ENCODE results near the gene ATR.
"Not testable (repeated sequence)": the region's sequence is repeated elsewhere in the genome, so short reads cannot be mapped to it uniquely, and the experiment has no call there.

The ATR gene

DNA sequence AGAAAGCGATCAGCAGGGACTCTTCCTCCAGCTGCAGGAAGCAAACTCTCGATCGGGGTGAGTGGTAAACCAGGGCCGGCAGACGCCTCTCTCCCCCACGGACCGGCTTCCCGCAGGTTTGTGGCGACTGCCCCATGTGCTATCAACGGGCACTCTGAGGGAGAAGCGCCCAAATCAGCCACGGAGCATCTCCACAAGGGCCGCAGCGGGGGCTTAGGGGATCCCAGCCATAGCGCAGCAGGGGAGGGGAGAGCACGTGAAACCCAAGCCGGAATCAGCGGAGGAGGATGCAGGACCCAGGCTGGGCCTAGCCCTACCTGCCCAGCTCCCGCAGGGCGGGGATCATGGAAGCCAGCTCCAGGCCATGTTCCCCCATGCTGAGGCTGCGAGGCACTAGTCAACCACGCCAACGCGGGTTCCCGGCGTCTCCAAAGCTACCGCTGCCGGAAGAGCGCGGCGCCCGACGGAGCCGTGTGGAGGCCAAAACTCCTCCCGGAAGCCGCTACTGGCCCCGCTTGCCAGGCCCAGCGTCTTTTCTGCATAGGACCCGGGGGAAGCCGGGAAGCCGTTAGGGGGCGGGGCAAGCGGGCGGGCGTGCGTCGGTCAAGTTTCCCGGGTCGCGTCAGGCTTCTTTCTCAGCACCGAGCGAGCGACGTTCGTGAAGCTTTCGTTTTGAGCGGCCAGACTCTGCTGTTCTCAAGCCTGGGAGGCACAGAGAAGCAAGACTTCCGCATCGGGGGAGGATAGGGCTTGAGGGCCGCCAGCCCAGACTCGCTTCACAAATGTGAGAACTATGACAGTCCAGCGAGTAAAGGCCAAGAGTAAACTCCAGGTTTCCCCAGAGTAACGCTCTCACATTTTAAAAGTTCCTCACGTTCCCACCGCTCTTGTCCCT, at the start of gene ATR:
Gene ATR (minus strand): TSS at position 405 of the 895 bp plus-strand sequence. CDS start 29 bp downstream, at position 376.
- DNase-seq = peak; percentile 98

DNA sequence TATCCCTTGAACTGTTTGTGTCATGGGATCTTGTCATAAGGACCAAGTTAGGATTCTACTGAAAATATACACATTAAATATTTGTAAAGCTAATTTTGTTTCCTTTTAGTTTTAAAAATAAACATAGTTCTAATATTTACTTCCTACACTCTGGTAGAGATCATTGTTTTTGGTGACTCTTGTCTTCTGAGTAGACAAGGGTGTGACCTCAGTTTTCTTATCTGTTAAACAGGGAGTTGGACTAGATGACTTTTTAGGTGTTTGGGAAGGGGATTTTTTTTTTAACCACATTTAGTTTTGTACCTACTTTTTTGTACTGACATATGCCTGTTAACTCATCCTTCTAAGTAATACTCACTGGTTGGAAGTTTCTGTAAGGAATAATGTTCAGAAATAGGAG, 48.4 kb upstream of the ATR start:
- DNase-seq = peak; percentile 53

DNA sequence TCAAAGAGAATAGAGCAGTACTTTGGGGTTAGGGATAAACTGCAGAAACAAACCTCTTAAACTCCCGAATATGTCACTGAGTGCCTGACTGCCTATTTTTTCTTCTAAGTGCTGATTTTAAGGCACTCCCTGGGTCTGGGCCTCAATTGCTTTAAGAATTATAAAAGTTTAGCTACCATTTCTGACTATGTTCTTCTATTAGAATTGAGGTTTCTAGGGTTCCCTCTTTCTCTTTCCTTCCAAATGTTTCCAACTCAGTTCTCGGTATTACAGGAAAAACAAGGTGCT, 46.6 kb upstream of the ATR start:
- DNase-seq = no peak

DNA sequence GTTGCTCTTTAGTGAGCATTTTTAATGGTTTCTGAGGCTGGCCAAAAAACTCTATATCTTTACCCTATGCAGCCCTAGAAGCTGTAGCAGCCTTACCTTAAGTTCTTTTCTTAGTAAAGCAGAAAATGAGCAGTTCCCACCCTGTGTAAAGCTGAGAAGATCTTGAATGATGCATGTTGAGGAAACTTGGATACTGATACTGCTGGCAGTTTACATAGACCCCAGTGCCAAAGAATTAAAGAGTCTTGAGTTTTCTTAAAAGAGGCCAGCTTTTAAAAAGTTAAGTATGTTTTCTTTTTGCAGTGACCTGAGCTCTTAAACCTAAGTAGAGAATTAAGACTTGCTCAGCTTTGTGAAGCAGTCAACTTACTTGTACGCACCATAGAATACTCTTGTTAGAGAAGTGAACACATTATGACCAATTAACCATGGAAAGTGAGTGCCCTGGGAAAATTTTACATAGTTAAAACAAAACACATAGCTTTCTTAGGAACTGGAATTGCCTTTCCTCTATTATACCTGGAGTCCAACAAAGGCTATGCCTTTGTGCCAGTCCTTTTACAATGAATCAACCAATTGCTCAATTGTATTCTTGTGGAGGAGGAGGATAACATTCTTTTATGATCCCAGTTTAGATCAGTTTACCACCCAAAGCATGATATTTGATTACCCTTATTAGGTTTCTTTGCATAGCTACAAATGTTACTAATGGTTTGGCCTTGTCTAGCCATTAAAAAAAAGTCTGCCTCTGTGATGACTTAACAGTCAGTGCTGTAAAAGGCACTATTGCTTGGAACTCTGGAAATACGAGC, 46.0 kb upstream of the ATR start:
- no peak for DNase-seq

DNA sequence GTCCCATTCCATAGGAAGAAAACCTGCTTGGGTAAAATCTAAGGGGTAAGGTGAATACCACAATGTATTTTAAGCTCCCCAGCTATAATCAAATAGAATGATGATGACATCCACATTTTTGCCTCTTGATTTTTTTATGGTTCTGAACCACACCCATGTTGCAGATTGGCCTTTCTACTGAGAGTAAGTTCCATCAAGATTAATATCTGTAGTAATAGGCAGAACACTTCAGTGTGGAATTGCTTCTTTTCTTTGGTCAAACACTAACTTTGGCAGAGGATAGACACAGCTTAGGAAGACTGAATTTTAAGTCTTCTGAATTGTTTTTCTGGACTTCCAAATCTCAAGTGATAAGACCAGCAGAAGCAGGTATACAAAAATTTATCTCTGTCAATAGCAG, 44.7 kb upstream of the ATR start:
- peak; percentile 16 for DNase-seq

DNA sequence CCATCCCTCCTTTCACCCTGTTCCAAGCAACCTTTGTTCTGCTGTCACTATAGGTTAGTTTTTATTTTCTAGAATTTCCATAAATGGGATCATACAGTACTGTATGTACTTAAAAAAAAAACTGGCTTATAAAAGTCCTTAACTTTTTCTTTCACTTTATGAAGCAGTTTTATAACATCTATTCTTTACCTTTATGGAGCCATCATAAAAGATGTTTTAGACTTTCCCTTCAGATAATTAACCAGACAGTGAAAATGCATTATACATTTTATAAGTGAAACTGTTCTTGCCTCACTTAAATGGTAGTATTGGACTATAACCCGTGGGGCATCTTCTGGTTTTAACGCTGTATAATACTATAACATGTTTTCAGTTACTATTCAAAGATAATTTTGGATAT, 43.9 kb upstream of the ATR start:
- DNase-seq = no peak

DNA sequence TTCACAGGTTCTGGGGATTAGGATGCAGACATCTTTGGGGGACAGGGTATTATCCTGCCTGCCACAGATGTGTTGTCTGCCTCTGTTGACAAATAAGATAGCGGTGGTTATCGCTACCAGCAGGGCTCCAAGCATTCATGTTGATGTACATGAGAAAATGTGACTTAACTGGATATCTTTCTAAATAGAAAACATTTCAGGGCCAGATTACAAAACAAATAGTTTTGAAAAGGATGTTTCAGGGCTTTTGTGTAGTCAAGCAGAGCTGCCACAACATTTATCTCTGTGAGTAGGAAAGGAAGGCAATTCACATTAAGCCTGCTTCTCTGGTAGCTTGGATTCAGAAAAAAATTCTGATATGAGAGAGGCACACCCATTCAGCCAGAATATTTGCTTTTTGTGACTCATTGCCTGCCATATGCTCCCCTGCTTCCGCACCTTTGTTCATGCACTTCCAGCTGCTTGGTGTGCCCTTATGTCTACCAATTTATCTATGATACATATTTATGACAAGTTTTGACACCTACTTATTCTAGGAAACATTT, 40.5 kb upstream of the ATR start:
- peak; percentile 24 for DNase-seq

DNA sequence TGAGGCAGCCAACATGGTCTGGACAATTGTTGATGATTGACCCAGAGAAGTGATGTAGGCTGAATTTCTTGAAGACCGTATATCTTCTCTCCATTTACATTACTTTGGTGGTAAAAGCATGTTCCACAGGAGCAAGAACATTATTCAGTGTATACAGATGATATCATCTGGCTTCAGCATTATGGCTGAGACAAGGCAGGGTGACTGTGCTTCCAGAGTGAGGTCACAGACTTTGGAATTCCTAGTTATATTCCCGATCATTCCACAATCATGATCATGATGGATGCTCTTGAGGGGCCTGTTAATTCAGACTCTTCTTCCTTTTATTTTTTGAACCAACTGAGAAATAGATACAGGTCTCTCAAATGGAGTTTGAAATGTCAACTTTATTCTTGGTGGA, 36.6 kb upstream of the ATR start:
- no peak for DNase-seq

DNA sequence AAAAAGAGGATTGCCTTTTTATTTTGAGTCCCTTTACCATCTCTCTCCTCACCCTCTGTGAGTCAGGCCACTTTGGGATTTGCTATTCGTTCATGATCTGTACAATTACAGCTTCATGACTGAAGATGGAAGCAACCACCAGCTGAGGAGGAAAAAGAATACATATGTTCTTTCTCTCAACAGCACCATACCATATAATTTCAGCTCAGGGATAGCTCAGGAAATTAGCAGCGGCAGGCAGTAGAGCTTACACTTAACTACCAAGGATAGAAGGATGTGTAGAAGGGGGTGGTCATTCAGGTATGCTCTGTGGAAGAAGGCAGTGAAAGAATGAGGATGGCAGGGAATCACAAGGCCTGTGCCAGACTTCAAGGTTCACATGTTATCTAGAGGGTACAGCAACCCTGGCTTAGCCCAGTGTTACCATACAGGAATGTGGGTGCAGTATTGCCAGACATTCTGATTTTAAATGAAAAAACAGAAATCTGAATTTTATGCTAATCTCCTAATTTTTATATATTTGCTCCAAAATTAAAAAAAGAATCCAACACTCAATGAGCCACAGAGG, 35.6 kb upstream of the ATR start:
- no peak for DNase-seq

DNA sequence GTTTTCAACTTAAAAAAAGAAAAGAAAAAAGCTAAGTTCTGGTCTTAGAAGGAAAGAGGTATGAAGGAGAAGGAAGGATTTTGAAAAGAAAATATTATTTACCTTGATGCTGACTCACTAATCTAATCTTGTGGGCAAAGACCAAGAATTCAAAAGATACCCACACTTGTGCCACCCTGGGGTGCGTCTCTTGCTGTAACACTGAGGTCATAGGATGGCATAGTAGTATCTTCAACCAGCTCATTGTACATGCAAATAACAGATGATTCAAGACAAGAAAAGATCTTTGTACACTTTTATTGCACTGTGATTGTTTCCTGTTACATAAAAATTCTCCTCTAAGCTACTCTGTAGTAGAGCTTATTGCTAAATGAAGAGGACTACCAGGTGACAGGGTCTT, 35.0 kb upstream of the ATR start:
- peak; percentile 49 for DNase-seq

DNA sequence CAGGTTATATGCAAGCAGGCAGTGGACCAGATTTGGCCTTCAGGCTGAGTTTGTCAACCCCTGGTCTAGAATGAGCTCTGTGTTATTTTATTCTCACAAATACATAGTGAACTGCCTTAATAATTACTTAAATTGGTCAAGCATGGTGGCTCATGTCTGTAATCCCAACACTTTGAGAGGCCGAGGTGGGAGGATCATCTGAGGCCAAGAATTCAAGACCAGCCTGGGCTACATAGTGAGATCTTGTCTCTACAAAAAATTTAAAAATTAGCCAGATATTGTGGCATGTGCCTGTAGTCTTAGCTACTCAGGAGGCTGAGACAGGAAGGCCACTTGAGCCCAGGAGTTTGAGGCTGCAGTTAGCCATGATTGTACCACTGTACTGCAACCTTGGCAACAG, 32.7 kb upstream of the ATR start:
- no peak for DNase-seq

DNA sequence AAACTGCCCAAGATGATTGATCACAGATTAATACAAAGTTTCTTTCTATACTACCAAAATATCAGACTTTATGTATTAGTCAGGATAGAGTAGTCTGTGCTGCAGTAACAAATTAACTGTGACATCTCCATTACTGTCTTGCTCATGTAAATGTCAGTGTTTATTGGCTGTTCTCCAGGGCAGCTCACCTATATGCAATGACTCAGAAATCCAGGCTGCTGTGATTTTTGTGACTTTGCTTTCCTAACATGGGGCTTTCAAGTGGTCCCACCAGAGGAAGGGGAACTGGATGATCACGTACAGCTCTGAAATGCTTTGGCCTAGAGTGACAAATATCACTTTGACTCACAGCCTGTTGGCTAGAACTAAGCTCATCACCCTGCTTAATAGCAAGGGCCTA, 30.6 kb upstream of the ATR start:
- DNase-seq = no peak

DNA sequence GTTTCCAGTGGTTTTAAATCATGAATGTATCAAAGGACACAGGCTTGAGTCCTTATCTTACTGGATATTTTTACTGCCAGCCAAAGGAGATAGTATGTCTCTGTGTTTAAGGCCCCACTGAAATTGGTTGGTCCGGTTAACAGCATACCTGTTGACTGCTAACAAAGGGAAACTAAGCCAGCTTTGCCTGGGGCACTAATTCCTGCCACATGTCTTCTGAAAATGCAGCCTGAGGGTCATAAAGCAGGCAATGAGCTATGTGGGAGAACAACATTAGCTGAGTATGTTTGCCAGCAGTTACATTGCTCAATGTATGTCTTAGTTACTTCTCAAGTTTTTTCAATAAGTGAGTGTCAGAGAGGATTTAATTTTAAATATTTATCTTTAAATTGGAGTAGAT, 30.1 kb upstream of the ATR start:
- no peak for DNase-seq

DNA sequence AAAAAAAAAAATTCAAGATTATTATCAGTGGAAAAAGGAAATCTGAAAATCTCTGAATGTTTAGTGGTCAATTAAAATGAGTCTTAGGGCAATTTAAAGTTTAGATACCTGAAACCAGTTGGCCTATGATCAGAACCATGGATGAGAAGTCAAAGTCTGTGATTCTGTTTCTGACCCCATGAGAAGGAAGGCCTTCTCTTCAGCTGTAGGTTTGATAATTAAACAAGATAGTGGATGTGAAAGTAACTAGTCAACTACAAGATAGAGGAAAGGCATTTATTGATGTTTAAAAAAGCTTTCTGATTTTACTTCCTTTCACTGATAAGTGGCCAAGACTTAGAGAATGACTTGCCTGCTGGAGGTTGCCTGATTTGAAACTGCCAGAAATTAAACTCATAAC, 26.4 kb upstream of the ATR start:
- DNase-seq = no peak

DNA sequence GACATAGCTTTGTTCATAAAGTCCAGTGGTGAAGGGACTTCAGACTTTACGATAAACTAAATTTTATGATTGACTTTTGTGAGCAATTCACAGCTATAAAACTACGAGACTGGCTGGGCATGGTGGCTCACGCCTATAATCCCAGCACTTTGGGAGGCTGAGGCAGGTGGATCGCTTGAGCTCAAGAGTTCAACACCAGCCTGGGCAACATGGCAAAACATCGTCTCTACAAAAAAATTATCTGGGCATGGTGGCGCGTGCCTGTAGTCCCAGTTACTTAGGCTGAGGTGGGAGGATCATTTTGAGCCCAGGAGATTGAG, 24.8 kb upstream of the ATR start:
- not testable (repeated sequence) for DNase-seq

DNA sequence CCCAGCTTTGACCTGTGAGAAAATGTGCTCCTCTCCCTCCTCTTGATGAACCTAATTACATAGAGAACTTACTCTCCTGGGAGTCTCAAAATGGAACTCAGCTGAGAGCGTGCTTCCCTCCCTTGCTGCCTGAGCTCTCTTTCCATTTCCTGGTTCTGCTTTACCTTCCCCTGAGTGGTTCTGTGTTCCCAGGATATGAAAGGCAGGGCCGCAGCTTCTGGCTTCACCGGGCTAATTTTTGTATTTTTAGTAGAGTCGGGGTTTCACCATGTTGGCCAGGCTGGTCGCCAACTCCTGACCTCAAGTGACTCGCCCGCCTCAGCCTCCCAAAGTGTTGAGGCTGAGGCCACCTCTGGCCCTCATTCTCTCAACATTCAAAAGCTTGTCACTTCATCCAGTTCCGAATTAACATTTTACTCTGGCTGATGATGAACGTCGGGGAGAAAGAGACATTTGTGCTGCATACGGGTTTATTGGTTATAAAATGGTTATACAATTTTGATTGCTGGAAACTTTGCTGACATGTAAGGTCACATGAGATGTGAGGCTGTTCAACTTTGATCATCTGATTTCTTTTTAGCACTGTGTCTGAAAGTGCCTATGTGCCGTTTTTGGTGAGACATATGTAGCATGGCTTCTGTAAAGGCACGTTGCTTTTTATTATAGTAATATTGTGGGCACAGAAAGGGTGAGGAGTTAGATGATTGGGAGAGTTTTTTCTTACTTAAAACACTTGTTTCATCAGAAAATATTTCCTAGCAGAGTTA, 24.3 kb upstream of the ATR start:
- no peak for DNase-seq

DNA sequence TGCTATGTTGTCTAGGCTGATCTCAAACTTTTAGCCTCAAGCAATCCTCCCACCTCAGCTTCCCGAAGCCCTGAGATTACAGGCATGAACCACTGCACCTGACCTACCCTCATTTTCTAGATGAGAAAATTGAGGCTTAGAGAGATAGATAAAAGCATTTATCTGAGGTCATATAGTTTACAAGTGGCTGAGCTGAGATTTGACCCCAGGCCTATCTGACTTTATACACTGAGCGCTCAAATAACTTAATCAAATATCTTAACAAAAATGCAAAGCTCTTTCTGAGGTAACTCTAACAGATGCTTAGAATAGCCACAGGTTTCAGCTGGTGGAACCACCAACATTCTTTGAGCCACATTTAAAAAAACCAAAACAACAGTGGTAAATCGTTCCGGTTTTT, 23.2 kb upstream of the ATR start:
- no peak for DNase-seq

DNA sequence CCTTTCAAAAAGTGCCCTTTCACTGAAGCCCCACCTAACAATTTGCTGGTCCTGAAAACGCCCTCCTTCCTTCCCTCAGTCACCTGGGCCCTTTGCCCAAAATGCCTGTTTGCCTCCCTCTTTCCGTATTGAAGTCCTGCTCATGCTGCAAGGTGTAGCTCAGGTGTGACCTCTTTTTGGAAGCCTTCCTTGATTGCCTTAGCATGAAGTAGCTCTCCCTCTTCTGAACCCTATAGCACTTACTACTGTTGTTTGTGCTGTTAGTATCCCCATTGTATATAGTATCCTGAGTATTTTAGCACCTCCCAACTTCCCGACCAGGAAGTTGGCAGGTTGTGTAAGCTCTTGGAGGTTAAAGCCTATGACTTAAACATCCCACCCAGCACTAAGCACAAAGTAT, 19.4 kb upstream of the ATR start:
- no peak for DNase-seq

DNA sequence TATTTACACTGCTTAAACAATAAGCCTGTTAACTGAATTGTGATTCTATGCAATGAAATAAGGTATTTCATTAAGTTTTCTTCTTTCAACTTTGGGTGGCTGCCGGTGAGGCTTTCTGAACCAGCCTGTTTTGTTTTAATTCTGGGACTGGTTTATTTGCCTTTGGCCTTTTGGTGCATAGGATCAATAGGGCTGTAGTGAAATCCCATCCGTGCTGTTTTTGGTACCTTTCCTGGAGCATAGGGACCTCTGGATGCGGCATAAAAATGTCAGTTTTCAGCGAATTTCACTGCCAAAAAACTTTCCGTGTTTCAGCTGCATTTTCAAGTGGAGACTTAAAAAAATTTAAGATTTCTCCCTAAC, 18.2 kb upstream of the ATR start:
- peak; percentile 38 for DNase-seq

DNA sequence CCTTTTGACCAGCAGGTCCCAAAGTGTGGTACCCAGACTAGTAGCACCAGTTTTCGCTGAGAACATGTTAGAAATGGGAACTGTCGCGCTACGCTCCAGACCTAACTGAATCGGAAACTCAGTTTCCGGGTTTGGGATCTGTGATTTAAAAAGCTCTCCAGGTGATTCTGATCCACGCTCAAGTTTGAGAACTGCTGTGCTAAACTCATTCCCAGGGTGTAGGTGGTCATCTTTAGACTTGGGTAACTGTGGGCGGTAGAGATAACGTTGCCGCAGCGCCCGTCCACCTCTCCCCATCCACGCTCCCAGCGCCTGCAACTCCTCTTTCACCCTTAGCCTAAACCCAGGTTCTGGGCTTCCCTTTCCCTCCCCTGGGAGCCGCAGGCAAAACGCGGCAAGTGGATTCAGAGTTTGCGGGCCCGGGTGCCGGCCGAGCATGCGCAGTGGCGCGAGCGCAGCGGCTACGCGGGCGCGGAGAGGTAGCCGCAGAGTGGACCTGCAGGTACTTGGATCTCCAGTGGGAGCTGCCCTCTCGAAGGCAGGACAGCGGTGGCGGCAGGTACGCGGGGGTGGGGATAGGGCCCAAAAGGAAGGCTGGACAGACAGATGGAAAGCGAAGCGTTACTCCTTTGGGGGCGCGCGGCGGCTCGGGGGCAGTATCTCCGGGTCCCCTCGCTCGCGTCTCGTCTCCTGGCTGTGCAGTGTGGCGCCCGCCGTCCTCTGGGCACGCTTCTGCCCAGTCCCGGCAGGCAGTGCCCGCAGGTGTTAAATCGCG, 17.6 kb upstream of the ATR start, which contains the start of gene PLS1:
Gene PLS1 (plus strand): TSS at position 443 of the 775 bp plus-strand sequence. CDS start 67,845 bp downstream, outside the sequence.
- peak; percentile 91 for DNase-seq

DNA sequence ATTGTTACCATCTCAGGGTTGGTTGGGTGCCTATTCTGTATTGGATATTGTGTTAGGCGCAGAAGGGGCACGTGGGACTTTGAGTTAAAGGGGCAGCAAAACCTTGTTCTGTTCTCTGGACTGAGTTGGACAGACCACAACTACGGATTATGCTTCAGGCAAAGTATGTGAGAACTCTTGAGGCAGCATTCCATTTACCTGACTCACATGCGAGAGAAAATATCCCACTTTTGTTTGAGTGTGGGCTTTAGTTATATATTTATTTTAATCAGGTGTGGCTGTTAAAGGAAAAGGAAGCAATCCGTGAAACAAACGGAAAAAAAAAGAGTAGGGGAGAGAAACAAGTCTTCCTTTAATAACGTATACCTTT, 17.0 kb upstream of the ATR start:
- peak; percentile 21 for DNase-seq

DNA sequence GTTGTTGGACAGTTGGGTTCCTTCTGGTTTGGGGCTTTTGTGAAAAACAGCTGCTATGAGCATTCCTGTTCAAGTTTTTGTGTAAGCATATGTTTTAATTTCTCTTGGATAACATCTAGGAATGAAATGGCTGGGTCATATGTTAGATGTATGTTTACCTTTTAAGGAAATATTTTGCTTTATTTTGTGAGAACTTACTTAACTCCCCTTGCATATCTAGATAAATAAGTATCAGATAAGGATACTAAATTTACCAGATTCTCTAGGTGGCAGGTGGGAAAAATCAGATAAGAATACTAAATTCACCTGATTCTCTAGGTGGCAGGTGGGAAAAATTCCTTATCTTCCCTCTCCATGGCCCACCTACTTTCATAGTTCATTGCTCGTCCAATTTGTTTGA, 16.6 kb upstream of the ATR start:
- DNase-seq = no peak
